Dermis microvascular lymphatic vessel endothelial cell (primary cell): ENCODE results near the gene IGDCC3. TPM values are rescaled to one million over a fixed set of nuclear protein-coding genes. Genes with fewer than 3 reads are reported as not detected.

ENCODE experiments used
- DNase-seq, 2 donors: peaks; one replicate each; pipeline versions ENCODE4 v3.0.0 to v3.0.0-alpha.2; 2010; ENCODE audit warnings: low read depth in 2 of 2
- total RNA-seq: library from RNA; depleted of rRNA; stranded (reverse); fragments of >200 nt; gene quantifications from 2 replicates; pipeline ENCODE4 v1.2.1, GENCODE V29; 2014

The IGDCC3 gene
- total RNA-seq, 1 donor from 2014 or later, result not detected

DNA sequence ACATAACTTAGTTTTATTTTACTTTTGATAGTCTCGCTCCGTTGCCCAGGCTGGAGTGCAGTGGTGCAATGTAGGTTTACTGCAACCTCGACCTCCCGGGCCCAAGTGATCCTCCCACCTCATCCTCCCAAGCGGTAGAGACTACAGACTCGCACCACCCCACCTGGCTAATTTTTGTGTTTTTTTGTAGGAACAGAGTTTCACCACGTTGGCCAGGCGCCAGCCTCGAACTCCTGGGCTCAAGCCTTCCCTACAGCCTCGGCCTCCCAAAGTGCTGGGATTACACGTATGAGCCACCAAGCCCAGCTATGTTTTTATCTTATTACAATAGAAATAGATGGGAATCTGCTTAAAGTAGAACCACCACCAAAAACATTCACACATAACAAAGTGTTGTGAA, 79.1 kb downstream of the IGDCC3 start:
- no peak for DNase-seq

DNA sequence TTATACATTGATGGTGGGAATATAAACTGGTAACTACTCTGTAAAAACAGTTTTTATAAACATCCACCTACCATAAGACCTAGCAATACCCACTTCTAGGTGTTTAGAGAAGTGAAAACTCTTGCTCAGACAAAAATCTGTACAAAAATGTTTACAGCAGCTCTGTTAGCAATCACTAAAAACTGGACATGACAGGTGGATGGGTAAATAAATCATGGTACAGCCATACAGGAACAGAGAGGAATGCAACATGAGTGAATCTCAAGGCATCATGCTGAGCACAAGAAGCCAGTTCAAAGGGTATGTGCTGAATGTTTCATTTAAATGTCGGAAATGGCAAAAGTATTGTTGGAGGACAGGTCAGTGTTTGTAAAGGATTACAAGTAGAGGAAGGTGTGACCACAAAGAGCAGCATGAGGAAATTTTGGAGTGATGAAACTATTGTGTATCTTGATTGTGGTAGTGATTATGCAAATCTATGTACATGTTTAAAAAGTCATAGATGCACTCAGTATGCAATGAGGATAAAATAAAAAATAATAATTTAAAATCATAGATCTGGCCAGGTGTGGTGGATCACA, 84.8 kb downstream of the IGDCC3 start:
- DNase-seq, result no peak

DNA sequence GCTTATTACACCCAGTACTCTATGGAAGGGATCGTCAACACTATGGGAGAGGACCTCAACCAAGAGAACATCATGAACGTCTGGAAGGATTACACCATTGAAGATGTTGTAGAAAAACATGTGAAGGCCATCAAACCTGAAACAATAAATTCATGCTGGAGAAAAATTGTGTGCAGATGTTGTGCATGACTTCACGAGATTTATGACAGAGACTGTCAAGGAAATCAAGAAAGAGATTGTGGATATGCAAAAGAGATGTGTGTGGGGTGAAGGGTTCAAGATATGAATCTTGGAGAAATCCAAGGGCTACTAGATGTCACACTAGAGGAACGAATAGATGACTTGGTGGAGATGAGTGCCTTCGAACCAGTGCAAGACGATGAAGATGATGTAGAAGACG, 87.6 kb downstream of the IGDCC3 start:
- no peak for DNase-seq

DNA sequence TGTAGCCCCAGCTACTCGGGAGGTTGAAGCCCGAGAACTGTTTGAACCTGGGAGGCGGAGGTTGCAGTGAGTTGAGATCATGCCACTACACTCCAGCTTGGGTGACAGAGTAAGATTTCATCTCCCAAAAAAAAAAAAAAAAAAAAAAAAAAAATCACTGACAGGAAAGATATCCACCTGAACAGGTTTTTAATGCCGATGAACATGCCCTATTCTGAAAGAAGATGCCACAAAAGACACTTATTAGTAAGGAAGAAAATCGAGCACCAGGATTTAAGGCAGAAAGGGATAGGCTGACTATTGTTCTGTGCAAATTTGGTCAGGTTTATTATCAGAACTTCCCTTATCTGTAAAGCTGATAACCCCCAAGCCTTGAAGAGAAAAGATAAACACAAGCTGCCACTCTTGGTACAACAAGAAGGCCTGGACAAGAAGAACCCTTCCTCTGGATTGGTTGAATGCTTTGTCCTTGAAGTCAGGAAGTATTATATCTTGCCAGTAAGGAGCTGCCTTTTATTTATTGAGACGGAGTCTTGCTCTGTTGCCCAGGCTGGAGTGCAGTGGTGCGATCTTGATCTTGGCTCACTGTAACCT, 88.4 kb downstream of the IGDCC3 start:
- DNase-seq, result no peak

DNA sequence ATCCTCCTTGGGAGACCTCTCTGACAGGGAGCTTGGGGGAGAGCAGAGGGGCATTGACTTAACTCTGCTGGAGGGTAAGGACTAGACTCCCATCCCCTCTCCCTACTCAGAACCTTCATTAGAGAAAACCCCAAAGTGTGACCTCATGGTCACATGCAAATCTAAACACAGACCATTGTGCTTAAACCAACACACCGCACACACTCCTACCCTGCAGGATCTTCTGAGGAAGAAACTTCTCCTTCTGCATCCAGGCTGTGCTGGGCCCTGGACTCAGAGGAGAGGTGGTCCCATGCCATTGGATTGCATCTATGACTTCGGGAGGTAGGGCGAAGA, 90.3 kb downstream of the IGDCC3 start:
- no peak for DNase-seq

DNA sequence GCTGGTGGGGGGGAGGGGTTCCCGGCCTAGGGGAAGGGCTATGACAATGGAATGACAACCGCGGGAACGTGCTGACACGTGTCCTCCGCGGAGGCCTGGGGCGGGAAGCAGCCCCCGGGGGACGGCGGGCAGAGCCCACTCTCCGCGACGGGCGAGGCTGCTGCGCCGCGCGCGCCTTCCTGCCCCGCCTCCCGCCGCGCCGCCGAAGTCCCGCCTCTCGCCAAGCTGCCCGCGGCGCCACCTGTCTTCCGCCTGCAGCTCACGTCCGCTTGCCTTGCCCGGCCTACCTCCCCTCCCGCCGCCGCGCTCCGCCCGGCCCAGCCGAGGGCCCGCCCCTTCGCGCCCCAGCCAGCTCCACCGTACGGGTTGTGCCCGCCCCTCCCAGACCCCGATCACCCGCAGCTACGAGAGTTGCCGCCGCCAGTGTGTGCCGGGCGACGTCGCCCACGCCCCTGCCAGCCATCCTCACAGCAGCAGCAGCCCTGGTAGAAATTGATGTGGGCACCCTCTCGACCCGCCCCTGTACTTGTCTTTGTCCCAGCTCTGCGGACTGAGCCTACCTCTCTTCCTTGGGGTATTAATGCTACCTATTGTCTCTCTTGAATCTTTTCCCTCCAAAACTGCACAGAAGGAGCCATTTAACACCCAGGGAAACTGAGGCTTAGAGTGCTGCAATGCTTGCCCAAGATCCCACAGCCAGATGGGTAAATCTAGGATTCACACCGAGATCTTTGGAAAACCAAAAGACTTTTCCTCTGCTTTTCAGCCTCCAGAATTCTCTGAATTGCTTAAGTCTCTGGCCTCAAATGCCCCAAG, 90.9 kb downstream of the IGDCC3 start, which contains the start of gene PARP16:
PARP16 (minus strand) TSS at position 180 of the 816 bp plus-strand sequence. CDS start 457 bp downstream, outside the sequence.
- peak; percentile 70 to 91 for DNase-seq

DNA sequence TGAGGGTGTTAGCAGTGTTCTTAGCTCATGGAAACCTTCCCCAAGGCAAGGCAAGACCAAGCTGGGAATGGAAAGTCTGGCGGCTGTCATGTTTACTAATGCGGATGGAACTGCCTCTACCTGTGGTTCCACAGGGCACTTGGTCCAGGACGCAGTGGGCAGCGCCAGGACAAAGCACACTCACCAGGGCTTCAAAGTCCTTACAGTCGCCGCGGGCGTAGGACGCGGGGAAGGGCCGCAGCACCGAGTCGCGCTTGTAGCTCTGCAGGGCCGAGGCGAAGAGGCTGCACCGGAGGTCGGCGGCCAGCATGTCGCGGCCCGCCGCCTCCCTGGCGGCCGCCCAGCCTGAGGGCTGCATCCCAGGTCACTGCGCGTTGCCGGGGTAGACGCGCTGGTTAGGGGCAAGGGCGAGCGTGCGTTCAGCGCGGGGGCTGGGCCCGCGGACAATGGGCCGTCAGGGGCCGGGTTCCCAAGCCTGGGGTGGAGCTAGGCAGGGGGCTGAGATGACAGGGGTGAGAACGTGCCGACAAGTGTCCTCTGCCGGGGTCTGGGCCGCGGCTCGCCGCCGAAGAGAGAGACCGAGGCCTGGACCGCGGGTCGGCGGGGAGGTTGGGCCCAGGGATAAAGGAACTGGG, 91.6 kb downstream of the IGDCC3 start:
- DNase-seq, result peak in 1 of 2 donors; percentile 51

DNA sequence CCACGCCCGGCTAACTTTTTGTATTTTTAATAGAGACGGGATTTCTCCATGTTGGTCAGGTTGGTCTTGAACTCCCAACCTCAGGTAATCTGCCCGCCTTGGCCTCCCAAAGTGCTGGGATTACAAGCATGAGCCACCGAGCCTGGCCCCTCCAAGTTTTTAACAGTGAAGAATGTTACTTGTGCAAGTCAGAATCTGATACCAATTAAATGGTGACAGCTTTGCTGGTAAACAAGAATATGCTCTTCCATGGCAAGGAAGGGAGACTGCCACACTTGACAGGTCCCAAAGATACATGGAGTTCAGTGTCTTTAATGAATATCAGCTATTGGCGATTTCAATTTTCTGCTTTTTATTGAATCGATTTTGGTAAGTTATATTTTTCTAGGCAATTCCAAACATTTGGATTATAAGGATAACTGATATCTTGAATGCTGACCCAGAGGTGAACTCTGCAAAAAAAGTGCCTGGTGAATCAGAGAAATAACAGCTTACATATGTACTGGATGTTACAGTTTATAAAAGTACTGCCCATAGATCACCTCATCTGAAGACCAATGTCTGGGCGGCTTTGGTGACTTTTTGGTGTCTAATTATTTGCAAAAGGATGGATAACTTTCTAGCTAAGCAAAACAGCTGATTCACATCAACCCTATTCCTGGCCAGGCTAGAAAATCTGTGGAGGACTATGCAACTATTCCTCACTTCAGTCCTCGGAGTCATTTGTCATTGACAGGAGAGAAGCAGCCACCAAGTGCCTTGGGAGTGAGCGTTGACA, 92.3 kb downstream of the IGDCC3 start:
- no peak for DNase-seq

DNA sequence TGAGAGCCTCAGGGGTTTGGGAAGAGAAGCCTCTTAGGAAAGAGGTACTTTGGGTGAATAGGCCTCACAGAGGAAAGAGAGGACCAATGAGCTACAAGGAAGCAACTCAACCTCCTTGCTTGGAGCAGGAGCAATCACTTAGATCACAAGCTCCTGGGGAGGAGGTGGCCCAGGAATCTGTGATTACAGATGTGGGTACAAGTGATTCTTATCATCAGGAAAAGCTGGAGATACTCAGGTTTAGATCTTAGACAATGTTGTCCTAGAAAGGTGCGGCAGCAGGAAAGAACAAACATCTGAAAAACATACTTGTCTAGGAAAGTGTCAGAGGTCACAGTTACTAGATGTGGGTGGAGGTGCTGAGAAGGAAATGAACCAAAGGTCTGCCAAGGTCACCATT, 99.3 kb downstream of the IGDCC3 start:
- no peak for DNase-seq

Other genes with a start within 250 kb of the IGDCC3 start
- 9.9 and 13.0 TPM in 2 replicates for gene PDCD7, start 244.2 kb downstream of the IGDCC3 start, total RNA-seq
- gene CLPX, start 192.7 kb downstream of the IGDCC3 start, total RNA-seq, result 28.6 and 33.5 TPM in 2 replicates
- gene CILP, start 166.5 kb downstream of the IGDCC3 start, total RNA-seq, result under 0.01 TPM in 1 of 2 replicates, not detected in the other
- gene PARP16, start 91.1 kb downstream of the IGDCC3 start, total RNA-seq, result 1.8 and 3.0 TPM in 2 replicates
- gene RNU5A-1, start 82.0 kb downstream of the IGDCC3 start, total RNA-seq, result not detected in 2 replicates
- gene RNU5B-1, start 73.3 kb downstream of the IGDCC3 start, total RNA-seq, result not detected in 2 replicates
- gene IGDCC4, start 44.9 kb upstream of the IGDCC3 start, total RNA-seq, result 0.13 TPM in 2 replicates
- 47.0 and 55.3 TPM in 2 replicates for gene DPP8, start 139.7 kb upstream of the IGDCC3 start, total RNA-seq
- gene HACD3, start 152.5 kb upstream of the IGDCC3 start, total RNA-seq, result 84.3 and 108 TPM in 2 replicates
- 29.8 and 37.4 TPM in 2 replicates for gene INTS14, start 233.1 kb upstream of the IGDCC3 start, total RNA-seq
- 21.5 and 24.3 TPM in 2 replicates for gene SLC24A1, start 243.9 kb upstream of the IGDCC3 start, total RNA-seq